Mesothelial cell of epicardium (in vitro differentiated cells): Measurements from ENCODE around the gene HIVEP3. TPM values are rescaled to one million over a fixed set of nuclear protein-coding genes. Genes with fewer than 3 reads are reported as not detected.

ENCODE experiments used
- DNase-seq, 2 experiments: peaks; one replicate each; pipeline ENCODE4 v3.0.0; 2021; ENCODE audit warnings: low spot score in 2 of 2; ENCODE audit not compliant: unreplicated experiment in 2 of 2
- H3K27ac Mint-ChIP-seq: 2 replicates; pipeline ENCODE4 v1.8.0; 2021; ENCODE audit warnings: mixed read lengths
- H3K27me3 Mint-ChIP-seq: 2 replicates; pipeline ENCODE4 v1.8.0; 2021; ENCODE audit warnings: low read depth, mixed read lengths
- H3K36me3 Mint-ChIP-seq: 2 replicates; pipeline ENCODE4 v1.8.0; 2021; ENCODE audit warnings: mixed read lengths
- H3K4me1 Mint-ChIP-seq: 2 replicates; pipeline ENCODE4 v1.8.0; 2021; ENCODE audit warnings: mixed read lengths
- H3K4me3 Mint-ChIP-seq: 2 replicates; pipeline ENCODE4 v1.8.0; 2021; ENCODE audit warnings: mild to moderate bottlenecking, moderate library complexity, mixed read lengths
- H3K9me3 Mint-ChIP-seq: 2 replicates; pipeline ENCODE4 v1.8.0; 2021; ENCODE audit warnings: mixed read lengths
- CTCF ChIP-seq: fragments of 200-600 bp; sonication (generic); IDR thresholded peaks from one replicate; pipeline ENCODE4 v1.5.0; 2021; ENCODE audit warnings: antibody characterized with exemption; ENCODE audit not compliant: unreplicated experiment
- total RNA-seq: library from RNA; stranded (reverse); gene quantifications from 3 replicates; pipeline ENCODE4 v1.2.1, GENCODE V29; 2021

HIVEP3 gene
- total RNA-seq, 1 donor from 2014 or later: 8.9 TPM

- Mint-ChIP-seq H3K36me3 (no peaks in the 10 kb centered on the region), H3K27ac (no peak overlapping the region), H3K4me1 (peaks cover 8% of the 10 kb centered on the region), H3K27me3 (peaks cover 3% of the 10 kb centered on the region), H3K4me3 (no peak overlapping the region), H3K9me3 (no peaks in the 10 kb centered on the region)
- no peak for DNase-seq
- TF ChIP-seq CTCF: no peak
Measured at GRCh38 chr1:41738475-41738874, 180.2 kb downstream of the HIVEP3 start.

- no peak for DNase-seq
- Mint-ChIP-seq H3K4me1 (peaks cover 8% of the 10 kb centered on the region), H3K27ac (no peak overlapping the region), H3K4me3 (no peak overlapping the region), H3K9me3 (no peaks in the 10 kb centered on the region), H3K36me3 (no peaks in the 10 kb centered on the region), H3K27me3 (peaks cover 3% of the 10 kb centered on the region)
- no peak for TF ChIP-seq CTCF
Measured at GRCh38 chr1:41738006-41738405, 180.7 kb downstream of the HIVEP3 start.

GRCh38 chr1:41735631-41736260, 183.0 kb downstream of the HIVEP3 start:
- Mint-ChIP-seq H3K4me1 (peaks cover 8% of the 10 kb centered on the region), H3K9me3 (no peaks in the 10 kb centered on the region), H3K4me3 (no peak overlapping the region), H3K27ac (no peak overlapping the region), H3K36me3 (no peaks in the 10 kb centered on the region), H3K27me3 (peaks cover 3% of the 10 kb centered on the region)
- no peak for TF ChIP-seq CTCF
- DNase-seq: no peak

GRCh38 chr1:41735139-41735538, 183.6 kb downstream of the HIVEP3 start:
- no peaks in the 10 kb centered on the region for H3K36me3 Mint-ChIP-seq
- no peak for TF ChIP-seq CTCF
- no peak overlapping the region for H3K27ac Mint-ChIP-seq
- no peak for DNase-seq
- no peaks in the 10 kb centered on the region for H3K9me3 Mint-ChIP-seq
- peaks cover 8% of the 10 kb centered on the region for H3K4me1 Mint-ChIP-seq
- H3K4me3 Mint-ChIP-seq: no peak overlapping the region
- peaks cover 3% of the 10 kb centered on the region for H3K27me3 Mint-ChIP-seq

GRCh38 chr1:41734201-41734970, 184.3 kb downstream of the HIVEP3 start:
- Mint-ChIP-seq H3K9me3 (no peaks in the 10 kb centered on the region), H3K4me3 (no peak overlapping the region), H3K27ac (no peak overlapping the region), H3K36me3 (no peaks in the 10 kb centered on the region), H3K27me3 (peaks cover 3% of the 10 kb centered on the region), H3K4me1 (peaks cover 8% of the 10 kb centered on the region)
- DNase-seq: no peak
- TF ChIP-seq CTCF: no peak
